Measurements from ENCODE around the gene MAGEA11. TPM values are rescaled to one million over a fixed set of nuclear protein-coding genes. Genes with fewer than 3 reads are reported as not detected.
"Not testable (repeated sequence)": the region's sequence is repeated elsewhere in the genome, so short reads cannot be mapped to it uniquely, and the experiment has no call there.

Gene MAGEA11, protein sequence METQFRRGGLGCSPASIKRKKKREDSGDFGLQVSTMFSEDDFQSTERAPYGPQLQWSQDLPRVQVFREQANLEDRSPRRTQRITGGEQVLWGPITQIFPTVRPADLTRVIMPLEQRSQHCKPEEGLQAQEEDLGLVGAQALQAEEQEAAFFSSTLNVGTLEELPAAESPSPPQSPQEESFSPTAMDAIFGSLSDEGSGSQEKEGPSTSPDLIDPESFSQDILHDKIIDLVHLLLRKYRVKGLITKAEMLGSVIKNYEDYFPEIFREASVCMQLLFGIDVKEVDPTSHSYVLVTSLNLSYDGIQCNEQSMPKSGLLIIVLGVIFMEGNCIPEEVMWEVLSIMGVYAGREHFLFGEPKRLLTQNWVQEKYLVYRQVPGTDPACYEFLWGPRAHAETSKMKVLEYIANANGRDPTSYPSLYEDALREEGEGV
- 46.0 and 48.3 TPM in 2 replicates for total RNA-seq (2014; rRNA removed; shearing (Covaris generic))

DNA sequence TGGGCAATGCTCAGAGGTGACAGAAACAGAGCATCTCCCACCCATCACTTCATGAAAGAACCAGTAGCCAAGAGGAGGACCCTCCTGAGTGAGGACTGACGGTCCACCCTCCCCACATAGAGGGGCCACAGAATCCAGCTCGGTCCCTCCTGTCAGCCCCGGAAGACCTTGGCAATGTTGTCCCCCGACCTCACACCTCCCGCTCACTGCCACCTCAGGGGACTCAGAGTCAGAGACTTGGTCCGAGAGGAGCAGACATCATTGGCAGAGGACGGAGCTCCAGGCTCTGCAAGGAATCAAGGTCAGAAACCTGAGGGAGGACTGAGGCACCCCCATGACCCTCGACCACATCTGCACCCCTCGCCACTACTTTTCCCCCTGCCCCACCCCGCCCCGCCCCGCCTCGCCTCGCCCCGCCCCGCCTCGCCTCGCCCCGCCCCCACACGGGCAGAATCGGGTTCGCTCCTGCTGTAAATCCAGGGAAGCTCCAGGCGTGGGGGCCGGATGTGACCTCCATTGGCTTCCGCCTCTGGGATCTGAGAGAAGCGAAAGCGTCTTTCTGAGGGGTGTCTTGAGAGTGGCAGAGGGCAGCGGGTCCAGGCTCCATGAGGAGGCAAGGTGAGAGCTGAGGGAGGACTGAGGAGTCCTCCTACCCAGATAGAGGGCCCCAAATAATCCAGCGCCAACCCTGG is at the start of gene MAGEA11:
TSS of gene MAGEA11 (plus strand) at position 516 of the 692 bp plus-strand sequence. CDS start 1,100 bp downstream, outside the sequence.
- DNase-seq (ENCODE audit: low read depth) = peak; percentile 70

DNA sequence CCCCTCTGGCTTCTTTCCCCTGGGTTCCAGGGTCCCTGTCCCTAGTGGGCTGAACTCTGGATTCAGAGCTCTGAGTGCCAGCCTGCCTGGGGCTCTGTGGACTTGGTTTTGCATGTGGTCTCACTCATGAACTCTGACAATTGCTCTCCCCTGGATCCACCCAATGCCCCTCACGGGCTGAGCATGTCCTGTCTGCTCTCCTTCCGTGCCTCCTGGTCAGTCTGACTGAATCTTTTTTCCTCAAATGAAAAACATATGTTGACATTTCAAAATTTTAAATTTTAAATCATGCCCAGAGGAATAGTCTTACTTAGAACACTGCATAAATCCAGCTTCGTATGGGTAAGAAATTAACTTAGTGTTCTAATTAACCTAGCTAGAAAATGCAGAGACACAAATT is 36.8 kb upstream of the MAGEA11 start:
- not testable (repeated sequence) for DNase-seq (ENCODE audit: low read depth)

DNA sequence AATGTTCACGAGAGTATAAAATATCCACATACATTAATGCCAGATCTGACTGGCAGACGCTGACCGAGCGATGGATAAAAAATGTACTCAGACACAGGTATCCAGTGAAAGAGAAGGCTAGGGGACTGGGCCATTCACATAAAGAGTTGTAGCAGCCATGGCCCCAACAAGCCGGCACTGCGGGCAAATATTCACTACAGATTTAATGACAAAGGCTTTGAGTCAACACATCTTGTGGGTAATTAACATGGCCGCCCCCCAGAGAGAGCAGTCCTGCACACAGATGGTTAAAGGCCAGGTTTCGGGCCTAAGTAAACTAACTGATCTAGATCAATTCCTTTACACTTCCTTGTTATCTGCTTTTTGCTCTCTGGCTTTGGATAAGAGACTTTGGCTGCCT is 36.3 kb upstream of the MAGEA11 start:
- not testable (repeated sequence) for DNase-seq (ENCODE audit: low read depth)

DNA sequence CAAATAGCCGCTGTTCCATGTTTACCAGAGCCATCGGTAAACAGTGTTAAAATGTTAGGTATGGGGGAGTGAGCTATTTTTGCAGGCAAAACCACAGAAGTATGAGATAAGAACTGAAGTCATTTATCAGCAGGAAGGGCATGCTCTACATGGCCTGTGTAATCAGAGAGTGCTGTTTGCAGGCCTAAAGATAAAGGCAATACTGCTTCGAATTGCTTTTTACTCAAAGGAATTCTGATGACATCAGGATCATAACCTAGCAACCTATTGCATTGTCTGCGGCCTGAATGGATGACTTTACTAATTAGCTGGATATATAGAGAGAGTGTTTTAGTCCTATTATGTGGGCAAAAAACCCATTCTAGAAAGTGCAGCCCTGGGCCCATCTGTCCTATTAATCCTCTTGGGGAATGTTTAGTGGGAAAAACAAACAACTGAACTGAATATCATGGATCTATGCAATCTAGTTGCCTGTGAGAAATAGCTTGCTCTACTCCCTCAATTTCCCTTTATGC is 32.6 kb upstream of the MAGEA11 start:
- DNase-seq (ENCODE audit: low read depth) = not testable (repeated sequence)

DNA sequence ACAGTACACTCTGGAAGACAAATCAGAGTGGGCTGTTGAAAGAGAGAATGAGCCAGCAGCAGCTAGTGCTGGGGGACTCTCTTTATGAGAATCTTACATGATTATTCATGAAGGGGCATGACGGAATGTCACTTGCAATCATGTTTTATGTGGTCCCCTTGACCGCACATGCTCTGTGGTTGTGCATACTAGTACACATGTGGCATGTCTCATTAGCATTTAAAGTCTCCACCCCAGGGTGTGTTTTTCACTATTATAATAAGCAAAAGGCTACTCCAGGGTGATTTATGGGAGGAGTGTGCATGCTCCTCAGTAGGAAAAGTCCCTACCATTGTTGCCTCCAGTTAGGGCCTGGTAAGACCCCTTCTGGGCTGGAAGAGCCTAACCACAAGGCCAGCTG is 30.7 kb upstream of the MAGEA11 start:
- DNase-seq (ENCODE audit: low read depth) = no peak

DNA sequence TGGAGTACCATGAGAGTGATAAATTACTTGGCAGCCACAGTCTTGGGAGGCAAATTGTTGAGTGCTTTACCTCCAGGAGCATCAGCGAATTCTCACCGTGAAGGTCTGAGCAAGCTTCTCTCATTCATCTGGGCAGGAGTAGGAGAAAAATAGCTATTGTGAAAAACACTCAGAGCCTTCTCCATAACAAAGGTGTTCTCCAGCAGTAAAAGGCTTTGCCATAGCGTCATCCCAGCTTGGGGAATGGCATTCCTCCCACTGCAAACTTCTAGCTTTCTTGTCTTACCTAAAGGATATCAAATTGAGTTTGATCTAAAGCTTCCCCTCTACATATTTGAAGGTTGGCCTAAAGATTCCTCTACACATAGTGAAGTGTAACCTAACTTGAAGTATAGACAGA is 29.8 kb upstream of the MAGEA11 start:
- no peak for DNase-seq (ENCODE audit: low read depth)

DNA sequence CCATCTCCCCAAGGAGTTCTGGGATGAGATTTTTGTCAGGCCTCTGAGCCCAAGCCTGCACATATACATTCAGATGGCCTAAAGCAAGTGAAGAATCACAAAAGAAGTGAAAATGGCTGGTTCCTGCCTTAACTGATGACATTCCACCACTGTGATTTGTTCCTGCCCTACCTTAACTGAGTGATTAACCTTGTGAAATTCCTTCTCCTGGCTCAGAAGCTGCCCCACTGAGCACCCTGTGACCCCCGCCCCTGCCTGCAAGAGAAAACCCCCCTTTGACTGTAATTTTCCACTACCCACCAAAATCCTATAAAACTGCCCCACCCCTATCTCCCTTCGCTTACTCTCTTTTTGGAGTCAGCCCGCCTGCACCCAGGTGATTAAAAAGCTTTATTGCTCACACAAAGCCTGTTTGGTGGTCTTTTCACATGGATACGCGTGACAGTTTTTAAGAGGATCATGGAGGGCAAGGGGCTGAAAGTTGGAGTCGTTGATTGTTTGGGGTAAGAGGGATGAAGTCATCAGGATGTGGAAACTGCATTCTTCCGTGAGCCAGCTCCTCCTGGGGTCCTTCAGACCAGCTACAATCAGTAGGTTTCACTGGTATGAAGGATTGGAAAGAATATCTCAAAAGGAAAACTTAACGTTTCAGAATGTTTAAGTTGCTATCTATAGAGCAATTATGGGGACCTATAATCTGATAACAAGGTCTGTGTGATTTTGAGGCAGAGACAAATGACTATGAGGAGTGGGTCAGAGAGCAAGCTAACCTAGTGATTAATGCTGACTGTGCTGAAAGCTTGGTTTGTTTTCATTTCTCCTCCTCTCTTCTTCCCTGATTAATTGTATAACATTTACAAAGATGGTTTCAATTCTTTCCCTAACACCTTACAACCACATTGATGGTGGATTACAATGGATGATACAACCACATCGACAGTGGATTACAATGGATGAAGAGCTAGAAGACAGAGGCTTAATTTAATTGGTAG is 28.6 kb upstream of the MAGEA11 start:
- DNase-seq (ENCODE audit: low read depth) = peak; percentile 4

DNA sequence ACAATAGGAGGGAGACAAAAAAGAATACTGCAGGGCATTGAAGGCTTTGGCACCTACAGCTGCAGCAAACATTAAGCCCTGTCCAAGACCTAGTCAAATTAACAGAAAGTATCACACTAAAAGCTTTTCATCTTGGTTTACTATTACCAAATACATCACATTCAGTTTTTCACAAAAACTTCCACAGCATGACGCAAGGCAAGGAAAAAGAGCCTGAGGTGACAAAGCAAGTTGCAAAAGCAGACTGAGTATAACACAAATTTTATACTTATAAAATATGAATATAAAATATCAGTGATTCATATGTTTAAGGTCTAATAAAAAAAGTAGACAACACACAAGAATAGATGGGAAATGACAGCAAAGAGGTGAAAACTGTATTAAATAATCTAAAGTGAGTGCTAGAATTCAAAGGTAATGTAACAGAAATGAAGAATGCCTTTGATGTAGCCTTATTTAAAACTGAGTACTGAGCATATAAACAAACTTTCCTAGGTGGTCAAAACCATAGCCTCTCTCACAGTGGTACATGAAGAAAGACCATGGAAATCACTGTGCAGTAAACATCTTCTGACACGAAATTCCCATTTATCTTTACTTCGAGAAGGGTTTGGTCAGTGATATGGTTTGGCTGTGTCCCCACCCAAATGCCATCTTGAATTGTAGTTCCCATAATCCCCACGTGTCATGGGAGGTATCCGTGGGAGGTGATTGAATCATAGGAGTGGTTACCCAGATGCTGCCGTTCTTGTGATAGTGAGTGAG is 27.7 kb upstream of the MAGEA11 start:
- peak; percentile 17 for DNase-seq (ENCODE audit: low read depth)

DNA sequence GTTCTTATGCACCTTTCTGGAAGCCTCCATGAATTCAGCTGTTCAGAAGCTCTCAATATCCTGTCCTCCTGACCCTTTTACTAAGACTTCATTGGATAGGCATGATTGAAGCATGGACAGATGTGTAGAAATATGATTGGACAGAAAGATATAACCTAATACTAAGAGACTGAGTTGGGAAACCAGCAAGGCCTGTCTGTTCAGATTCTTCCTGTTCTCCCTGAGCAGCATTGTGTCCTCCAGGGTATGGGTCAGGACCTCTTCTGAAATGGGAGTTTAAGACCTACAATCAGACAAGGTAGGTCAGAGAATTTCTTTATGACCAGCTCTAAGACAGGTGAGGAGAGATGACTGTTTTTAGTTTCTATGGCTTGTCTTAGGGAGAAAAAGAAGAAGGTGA is 23.9 kb upstream of the MAGEA11 start:
- no peak for DNase-seq (ENCODE audit: low read depth)

DNA sequence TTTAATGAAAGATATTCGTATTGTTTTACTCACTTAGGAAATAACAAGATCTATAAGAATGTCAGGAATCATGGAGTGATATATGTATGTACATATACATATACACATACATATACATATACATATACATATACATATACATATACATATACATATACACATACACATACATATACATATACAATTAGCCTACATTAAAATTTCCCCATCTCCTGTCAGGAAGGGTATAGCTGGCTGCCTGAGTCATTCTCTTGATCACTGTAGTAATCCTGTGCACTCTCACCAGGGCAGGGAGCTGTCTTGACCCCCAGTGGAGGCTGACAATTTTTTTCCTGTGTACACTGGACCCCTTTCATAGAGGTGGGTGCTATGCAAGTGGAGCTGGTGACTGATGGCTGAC is 23.3 kb upstream of the MAGEA11 start:
- DNase-seq (ENCODE audit: low read depth) = no peak

DNA sequence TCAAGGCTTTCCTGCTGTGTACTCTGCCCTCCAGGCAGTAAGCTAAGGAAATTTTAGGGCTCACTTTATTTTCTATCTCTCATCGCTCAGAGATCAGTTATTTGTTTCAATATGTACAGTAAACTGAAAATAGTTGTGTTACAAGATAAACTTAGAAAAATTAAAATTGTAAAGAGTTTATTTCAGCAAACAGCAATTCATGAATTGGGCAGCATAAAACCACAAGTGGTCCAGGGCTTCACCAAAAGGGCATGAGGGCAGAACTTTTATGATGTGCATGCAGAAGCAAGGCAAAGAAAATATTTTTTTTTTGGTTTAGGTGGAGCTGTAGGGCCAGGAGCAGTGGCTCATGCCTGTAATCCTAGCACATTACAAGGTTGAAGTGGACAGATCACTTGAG is 20.1 kb upstream of the MAGEA11 start:
- DNase-seq (ENCODE audit: low read depth) = no peak

DNA sequence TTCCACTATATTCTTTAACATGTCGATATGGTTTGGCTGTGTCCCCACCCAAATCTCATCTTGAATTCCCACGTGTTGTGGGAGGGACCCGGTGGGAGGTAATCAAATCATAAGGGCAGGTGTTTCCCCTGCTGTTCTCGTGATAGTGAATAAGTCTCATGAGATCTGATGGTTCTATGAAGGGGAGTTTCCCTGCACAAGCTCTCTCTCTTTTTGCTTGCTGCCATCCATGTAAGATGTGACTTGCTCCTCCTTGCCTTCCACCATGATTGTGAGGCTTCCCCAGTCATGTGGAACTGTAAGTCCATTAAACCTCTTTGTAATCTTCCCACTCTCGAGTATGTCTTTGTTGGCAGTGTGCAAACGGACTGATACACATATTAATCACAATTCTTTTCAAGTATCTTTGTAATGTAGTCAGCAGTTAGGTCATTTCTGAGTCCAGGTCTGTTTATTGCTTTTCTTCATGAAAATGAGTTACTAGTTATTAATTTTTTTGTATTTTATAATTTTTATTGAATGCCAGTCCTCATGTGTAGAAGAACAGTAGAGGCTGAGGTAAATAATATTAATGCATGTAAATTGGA is 19.1 kb upstream of the MAGEA11 start:
- DNase-seq (ENCODE audit: low read depth) = not testable (repeated sequence)

DNA sequence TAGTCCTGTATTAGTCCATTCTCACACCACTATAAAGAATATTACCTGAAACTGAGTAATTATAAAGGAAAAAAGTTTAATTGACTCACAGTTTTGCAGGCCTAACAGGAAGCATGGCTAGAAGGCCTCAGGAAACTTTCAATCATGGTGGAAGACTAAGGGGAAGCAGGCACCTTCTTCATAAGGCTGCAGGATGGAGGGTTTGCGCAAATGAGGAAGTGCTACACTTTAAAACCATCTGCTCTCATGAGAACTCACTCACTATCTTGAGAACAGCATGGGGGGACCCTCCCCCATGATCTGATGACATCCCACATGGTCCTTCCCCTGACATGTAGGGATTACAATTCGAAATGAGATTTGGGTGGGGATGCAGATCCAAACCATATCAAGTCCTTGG is 12.1 kb upstream of the MAGEA11 start:
- no peak for DNase-seq (ENCODE audit: low read depth)

DNA sequence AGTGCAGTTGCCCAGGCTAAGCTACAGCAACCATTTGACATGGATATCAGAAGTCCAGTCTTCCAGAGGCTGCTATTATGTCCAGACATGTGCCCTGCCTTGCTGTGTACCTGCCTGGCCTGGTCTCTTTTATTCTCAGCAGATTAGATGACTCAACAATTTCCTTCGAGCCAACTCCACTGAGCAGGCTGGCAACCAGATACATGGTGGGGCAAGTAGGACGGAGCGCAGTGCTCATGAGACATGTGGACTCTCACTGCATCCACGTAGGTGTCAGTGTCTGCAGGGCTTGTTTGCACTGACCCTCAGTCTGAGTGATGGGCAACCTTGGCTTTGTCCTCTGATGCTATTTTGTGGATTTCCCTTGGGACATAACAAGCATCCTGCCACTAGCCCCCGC is 7.2 kb upstream of the MAGEA11 start:
- DNase-seq (ENCODE audit: low read depth) = no peak

DNA sequence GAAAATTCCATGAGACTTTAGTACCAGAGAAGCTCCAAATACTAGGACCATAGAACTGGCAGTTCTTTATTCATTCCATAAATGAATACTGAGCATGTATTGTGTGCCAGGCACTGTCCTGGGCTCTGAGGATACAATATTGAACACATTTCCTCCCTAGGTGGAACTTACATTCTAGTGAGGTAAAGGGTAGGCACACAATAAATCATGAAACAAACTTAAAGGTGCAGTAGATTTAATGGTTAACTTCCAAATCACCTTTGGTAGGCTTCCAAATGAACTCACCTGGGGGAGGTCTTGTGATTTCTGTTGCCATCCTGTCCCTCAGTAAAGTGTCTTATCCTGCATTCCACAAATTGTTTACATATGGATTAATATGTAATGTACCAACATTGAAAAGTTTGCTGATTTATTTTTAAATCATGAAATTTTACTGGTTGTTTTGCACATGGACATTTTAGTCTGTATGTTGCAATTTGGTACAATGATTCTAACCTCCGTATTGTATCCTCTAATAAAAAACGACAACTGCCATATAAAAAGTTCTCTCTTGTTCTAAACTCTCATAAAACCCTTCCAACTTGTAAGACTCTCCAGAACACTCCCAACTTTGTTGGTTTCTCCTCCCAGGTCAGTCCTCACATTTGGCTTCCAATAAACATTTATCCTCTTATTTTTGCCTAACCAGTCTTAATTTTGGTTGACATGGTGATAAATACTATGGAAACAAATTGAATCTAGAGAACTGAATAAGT is 4.5 kb upstream of the MAGEA11 start:
- no peak for DNase-seq (ENCODE audit: low read depth)

DNA sequence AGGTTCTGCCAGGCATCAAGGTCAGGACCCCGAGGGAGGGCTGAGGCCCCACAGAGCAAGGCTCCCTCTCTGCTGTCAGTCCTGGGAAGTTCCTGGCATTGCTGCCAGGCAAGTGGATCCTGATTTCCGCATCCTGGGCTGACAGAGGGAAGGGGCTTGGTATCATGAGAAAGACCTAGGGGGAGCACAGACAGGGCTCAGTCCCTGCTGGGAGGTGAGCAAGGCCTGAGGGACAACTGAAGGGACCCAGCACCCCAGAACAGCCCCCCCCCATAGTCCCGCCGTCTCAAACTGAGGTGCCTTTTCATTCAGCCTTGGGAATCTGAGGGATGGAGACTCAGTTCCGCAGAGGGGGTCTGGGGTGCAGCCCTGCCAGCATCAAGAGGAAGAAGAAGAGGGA is 971 bp downstream of the MAGEA11 start:
- DNase-seq (ENCODE audit: low read depth) = no peak

DNA sequence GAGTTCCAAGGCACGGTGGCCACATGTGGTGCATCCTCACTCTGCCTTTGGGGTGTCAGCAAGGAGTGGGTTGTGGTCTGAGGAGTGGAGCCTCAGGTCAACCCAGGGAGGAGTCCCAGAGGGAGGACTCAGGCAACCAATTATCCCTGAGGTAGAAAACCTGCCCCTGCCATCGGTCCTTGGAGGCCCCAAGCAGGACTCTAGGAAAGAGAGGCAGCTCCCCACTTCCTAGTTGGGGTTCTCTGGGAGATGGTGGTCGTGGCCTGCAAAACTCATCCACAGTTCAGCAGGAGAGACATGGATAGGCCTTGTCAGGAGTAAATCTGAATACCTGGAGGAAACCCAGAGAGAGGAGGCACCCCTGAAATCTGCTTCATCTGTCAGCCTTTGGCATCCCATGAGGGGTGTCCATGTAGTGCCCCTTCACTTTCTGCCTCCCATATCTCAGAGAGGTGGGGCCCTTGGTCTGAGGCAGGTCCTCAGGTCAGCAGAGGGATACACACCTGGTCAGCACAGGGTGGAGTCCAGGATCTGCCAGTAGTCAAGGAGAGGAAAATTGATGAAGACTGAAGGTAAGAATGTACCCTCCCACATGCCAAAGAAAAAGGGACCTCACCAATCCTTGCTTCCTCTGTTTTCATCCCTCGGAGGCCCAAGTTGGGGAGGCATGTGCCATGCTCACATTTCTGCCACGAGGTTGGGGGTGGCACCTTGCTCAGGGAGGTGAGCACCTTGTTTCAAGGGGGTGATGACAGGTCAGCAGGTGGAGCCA is 1.6 kb downstream of the MAGEA11 start:
- DNase-seq (ENCODE audit: low read depth) = no peak

DNA sequence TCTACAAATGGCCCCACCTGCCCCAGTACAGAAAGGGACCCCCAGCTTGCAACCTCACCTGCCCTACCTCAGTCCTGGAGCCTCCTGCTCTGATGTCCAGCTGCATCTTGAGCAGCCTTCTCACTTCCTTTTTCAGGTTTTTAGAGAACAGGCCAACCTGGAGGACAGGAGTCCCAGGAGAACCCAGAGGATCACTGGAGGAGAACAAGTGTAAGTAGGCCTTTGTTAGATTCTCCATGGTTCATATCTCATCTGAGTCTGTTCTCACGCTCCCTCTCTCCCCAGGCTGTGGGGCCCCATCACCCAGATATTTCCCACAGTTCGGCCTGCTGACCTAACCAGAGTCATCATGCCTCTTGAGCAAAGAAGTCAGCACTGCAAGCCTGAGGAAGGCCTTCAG is 3.6 kb downstream of the MAGEA11 start:
- no peak for DNase-seq (ENCODE audit: low read depth)

DNA sequence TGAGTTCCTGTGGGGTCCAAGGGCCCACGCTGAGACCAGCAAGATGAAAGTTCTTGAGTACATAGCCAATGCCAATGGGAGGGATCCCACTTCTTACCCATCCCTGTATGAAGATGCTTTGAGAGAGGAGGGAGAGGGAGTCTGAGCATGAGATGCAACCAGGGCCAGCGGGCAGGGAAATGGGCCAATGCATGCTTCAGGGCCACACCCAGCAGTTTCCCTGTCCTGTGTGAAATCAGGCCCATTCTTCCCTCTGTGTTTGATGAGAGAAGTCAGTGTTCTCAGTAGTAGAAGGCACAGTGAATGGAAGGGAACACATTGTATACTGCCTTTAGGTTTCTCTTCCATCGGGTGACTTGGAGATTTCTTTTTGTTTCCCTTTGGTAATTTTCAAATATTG is 4.8 kb downstream of the MAGEA11 start:
- no peak for DNase-seq (ENCODE audit: low read depth)

Data from Daoy (cell line).